Astrocyte (in vitro differentiated cells and primary cell): Measurements from ENCODE around the gene CACNA1E. TPM values are rescaled to one million over a fixed set of nuclear protein-coding genes. Genes with fewer than 3 reads are reported as not detected.

Source experiments
- DNase-seq: peaks from one replicate; pipeline ENCODE4 v3.0.0-alpha.2; 2010; ENCODE audit warnings: low read depth
- FAIRE-seq: peaks from 2 replicates; lab custom pipeline; 2011; peaks lifted over from hg19 to GRCh38; lab: Jason Lieb, UNC
- H2AFZ ChIP-seq: 2 replicates; pipeline ENCODE4 v1.6.0; 2012; ENCODE audit warnings: low read depth, low read length, inconsistent platforms
- H3K27ac ChIP-seq: 2 replicates; pipeline ENCODE4 v1.5.1; 2011; ENCODE audit warnings: low read depth, low read length, inconsistent platforms
- H3K27me3 ChIP-seq: 2 replicates; pipeline ENCODE4 v1.6.0; 2011; ENCODE audit warnings: low read length, inconsistent platforms; ENCODE audit not compliant: insufficient read depth
- H3K36me3 ChIP-seq: 2 replicates; pipeline ENCODE4 v1.5.1; 2011; ENCODE audit warnings: low read length, inconsistent platforms; ENCODE audit not compliant: insufficient read depth
- H3K4me1 ChIP-seq: 2 replicates; pipeline ENCODE4 v1.5.1; 2011; ENCODE audit warnings: low read length, inconsistent platforms; ENCODE audit not compliant: insufficient read depth
- H3K4me2 ChIP-seq: 2 replicates; pipeline ENCODE4 v1.6.0; 2012; ENCODE audit warnings: low read length, inconsistent platforms
- H3K4me3 ChIP-seq: 2 replicates; pipeline ENCODE4 v1.5.1; 2011; ENCODE audit warnings: low read depth, mild to moderate bottlenecking, low read length, inconsistent platforms; ENCODE audit not compliant: insufficient read depth
- H3K79me2 ChIP-seq: 2 replicates; pipeline ENCODE4 v1.6.0; 2012; ENCODE audit warnings: mild to moderate bottlenecking, low read length, inconsistent platforms; ENCODE audit not compliant: insufficient read depth
- H3K9ac ChIP-seq: 2 replicates; pipeline ENCODE4 v1.6.0; 2012; ENCODE audit warnings: mild to moderate bottlenecking, low read length, inconsistent platforms
- H3K9me3 ChIP-seq: 2 replicates; pipeline ENCODE4 v1.5.1; 2012; ENCODE audit warnings: low read depth, mild to moderate bottlenecking, low read length, inconsistent platforms; ENCODE audit not compliant: insufficient read depth
- H4K20me1 ChIP-seq: 2 replicates; pipeline ENCODE4 v1.6.0; 2012; ENCODE audit warnings: low read length, inconsistent platforms; ENCODE audit not compliant: insufficient read depth
- H3K27ac Mint-ChIP-seq: one replicate; pipeline ENCODE4 v1.8.0; 2021; ENCODE audit warnings: mild to moderate bottlenecking, mixed read lengths; ENCODE audit not compliant: unreplicated experiment
- H3K27me3 Mint-ChIP-seq: one replicate; pipeline ENCODE4 v1.8.0; 2021; ENCODE audit warnings: low read depth, mixed read lengths; ENCODE audit not compliant: unreplicated experiment
- H3K36me3 Mint-ChIP-seq: one replicate; pipeline ENCODE4 v1.8.0; 2021; ENCODE audit warnings: low read depth, mixed read lengths; ENCODE audit not compliant: unreplicated experiment
- H3K4me1 Mint-ChIP-seq: one replicate; pipeline ENCODE4 v1.8.0; 2021; ENCODE audit warnings: low read depth, mixed read lengths; ENCODE audit not compliant: unreplicated experiment
- H3K4me3 Mint-ChIP-seq: one replicate; pipeline ENCODE4 v1.8.0; 2021; ENCODE audit warnings: mild to moderate bottlenecking, moderate library complexity, mixed read lengths; ENCODE audit not compliant: unreplicated experiment
- H3K9me3 Mint-ChIP-seq: one replicate; pipeline ENCODE4 v1.8.0; 2021; ENCODE audit warnings: mild to moderate bottlenecking, mixed read lengths; ENCODE audit not compliant: unreplicated experiment
- EZH2 ChIP-seq: IDR thresholded peaks from 2 replicates; pipeline ENCODE4 v1.6.1; 2012; ENCODE audit warnings: mild to moderate bottlenecking, low read length, inconsistent platforms; ENCODE audit not compliant: insufficient read depth
- total RNA-seq: library from RNA; stranded (reverse); gene quantifications from 2 replicates; pipeline ENCODE4 v1.2.1, GENCODE V29; 2021
- TF ChIP-seq, protein P1 (sequence below): IDR thresholded peaks from 2 replicates; pipeline ENCODE4 v1.5.1; 2011; ENCODE audit warnings: low read depth, mild to moderate bottlenecking, inconsistent platforms, low read length, moderate library complexity; ENCODE audit not compliant: insufficient read depth

Gene CACNA1E
- total RNA-seq, 1 donor from 2014 or later = 0.07 TPM

DNA sequence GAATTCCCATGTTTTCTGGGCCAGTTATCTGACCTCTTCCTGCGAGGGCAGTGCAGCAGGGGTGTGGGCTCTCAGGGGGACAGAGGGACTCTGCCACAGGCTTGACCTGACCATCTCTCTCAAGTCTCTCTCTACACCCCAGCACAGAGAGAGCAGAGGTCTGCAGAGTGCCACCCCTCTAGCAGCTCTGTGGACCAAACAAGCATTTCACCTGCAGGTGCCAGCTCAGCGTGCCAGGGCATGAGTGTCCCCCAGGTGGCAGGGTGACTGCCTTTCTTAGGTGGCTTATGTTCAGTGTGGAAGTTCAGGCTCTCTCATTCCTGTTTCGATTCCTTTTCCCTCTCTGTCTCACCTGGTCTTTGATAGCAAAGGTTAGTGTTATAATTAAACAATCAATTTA is 191.3 kb downstream of the CACNA1E start:
- Mint-ChIP-seq H3K36me3 (no peaks in the 10 kb centered on the region), H3K27me3 (peaks cover 14% of the 10 kb centered on the region), H3K4me3 (no peak overlapping the region), H3K27ac (no peak overlapping the region), H3K4me1 (peaks cover under 1% of the 10 kb centered on the region), H3K9me3 (no peaks in the 10 kb centered on the region)
- Histone ChIP-seq H3K9me3 (no peaks in the 10 kb centered on the region), H3K4me3 (no peak overlapping the region), H3K27me3 (no peaks in the 10 kb centered on the region), H4K20me1 (no peaks in the 10 kb centered on the region), H3K4me1 (no peaks in the 10 kb centered on the region), H3K4me2 (no peak overlapping the region), H3K79me2 (no peaks in the 10 kb centered on the region), H3K9ac (no peak overlapping the region), H2AFZ (no peak overlapping the region), H3K27ac (no peak overlapping the region), H3K36me3 (no peaks in the 10 kb centered on the region)
- DNase-seq = no peak
- no peak for FAIRE-seq
- TF ChIP-seq, protein P1, sequence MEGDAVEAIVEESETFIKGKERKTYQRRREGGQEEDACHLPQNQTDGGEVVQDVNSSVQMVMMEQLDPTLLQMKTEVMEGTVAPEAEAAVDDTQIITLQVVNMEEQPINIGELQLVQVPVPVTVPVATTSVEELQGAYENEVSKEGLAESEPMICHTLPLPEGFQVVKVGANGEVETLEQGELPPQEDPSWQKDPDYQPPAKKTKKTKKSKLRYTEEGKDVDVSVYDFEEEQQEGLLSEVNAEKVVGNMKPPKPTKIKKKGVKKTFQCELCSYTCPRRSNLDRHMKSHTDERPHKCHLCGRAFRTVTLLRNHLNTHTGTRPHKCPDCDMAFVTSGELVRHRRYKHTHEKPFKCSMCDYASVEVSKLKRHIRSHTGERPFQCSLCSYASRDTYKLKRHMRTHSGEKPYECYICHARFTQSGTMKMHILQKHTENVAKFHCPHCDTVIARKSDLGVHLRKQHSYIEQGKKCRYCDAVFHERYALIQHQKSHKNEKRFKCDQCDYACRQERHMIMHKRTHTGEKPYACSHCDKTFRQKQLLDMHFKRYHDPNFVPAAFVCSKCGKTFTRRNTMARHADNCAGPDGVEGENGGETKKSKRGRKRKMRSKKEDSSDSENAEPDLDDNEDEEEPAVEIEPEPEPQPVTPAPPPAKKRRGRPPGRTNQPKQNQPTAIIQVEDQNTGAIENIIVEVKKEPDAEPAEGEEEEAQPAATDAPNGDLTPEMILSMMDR = no peak
- TF ChIP-seq EZH2 = no peak

DNA sequence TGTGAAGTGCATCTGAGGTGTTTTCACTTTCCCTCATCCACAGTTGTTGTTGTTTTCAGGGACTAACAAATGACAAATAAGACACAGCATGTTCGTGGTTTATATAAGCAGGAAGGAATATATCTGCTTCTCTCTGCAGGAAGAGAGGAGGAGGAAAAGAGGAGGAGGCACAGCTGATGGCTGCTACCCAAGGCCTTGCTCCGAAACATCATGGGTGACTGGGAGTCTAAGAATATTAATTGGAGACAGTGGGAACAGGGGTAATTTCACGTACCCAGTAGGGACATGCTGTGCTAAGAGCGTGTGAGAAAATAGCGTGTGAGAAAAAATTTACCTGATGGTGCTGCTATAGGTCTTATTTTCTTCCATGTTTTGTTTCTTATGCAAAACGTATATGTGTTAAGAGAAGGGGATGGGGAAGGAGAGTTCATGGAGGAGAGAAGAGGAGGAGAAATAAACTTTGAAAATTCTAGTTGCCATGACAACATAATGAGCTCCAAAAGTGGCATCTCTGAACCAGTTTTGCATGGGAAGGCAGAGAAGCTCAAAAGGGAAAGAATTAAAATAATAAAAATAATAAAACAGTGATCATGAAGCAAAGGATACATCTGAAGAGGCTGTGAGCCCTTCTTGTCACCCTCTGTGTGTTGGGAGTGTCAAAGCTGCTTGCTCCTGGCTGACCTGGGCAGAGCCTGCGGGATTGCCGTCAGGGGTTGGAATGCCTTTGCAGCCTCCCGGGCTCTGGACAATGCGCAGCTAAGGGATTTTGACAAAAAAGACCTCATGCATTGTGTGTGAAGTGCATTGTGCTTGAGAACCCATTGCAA is 192.0 kb downstream of the CACNA1E start:
- H3K4me2 ChIP-seq = no peak overlapping the region
- no peaks in the 10 kb centered on the region for H3K79me2 ChIP-seq
- no peaks in the 10 kb centered on the region for H3K4me1 ChIP-seq
- TF ChIP-seq, protein P1 = no peak
- TF ChIP-seq EZH2 = no peak
- Mint-ChIP-seq H3K4me3 (no peak overlapping the region), H3K9me3 (no peaks in the 10 kb centered on the region), H3K36me3 (no peaks in the 10 kb centered on the region), H3K27me3 (peaks cover 18% of the 10 kb centered on the region), H3K4me1 (no peaks in the 10 kb centered on the region), H3K27ac (no peak overlapping the region)
- no peaks in the 10 kb centered on the region for H4K20me1 ChIP-seq
- no peaks in the 10 kb centered on the region for H3K27me3 ChIP-seq
- no peak overlapping the region for H3K9ac ChIP-seq
- FAIRE-seq (no peak), DNase-seq (no peak)
- H3K36me3 ChIP-seq = no peaks in the 10 kb centered on the region
- no peak overlapping the region for H2AFZ ChIP-seq
- H3K4me3 ChIP-seq = no peak overlapping the region
- H3K27ac ChIP-seq = no peak overlapping the region
- no peaks in the 10 kb centered on the region for H3K9me3 ChIP-seq

- H3K27me3 ChIP-seq = no peaks in the 10 kb centered on the region
Measured at GRCh38 chr1:181675918-181676190, 192.5 kb downstream of the CACNA1E start.

More at GRCh38 chr1:181675918-181676190, 192.5 kb downstream of the CACNA1E start:
- H3K4me3 ChIP-seq = no peak overlapping the region
- no peak for TF ChIP-seq EZH2
- TF ChIP-seq, protein P1 = no peak
- DNase-seq = no peak
- H3K27ac ChIP-seq = no peak overlapping the region
- no peak overlapping the region for H3K9ac ChIP-seq
- H3K4me1 ChIP-seq = no peaks in the 10 kb centered on the region
- Mint-ChIP-seq H3K4me3 (no peak overlapping the region), H3K36me3 (no peaks in the 10 kb centered on the region), H3K27ac (no peak overlapping the region), H3K4me1 (no peaks in the 10 kb centered on the region), H3K27me3 (peaks cover 19% of the 10 kb centered on the region), H3K9me3 (no peaks in the 10 kb centered on the region)
- no peaks in the 10 kb centered on the region for H3K36me3 ChIP-seq
- H3K4me2 ChIP-seq = no peak overlapping the region
- H2AFZ ChIP-seq = no peak overlapping the region
- no peak for FAIRE-seq
- H3K9me3 ChIP-seq = no peaks in the 10 kb centered on the region
- no peaks in the 10 kb centered on the region for H3K79me2 ChIP-seq
- no peaks in the 10 kb centered on the region for H4K20me1 ChIP-seq
